Fibroblast of lung (primary cell): ENCODE results near the gene KLHL29. TPM values are rescaled to one million over a fixed set of nuclear protein-coding genes. Genes with fewer than 3 reads are reported as not detected.

Source experiments
- DNase-seq, 2 donors: peaks; one replicate each; pipeline versions ENCODE4 v3.0.0 to v3.0.0-alpha.2; 2010; ENCODE audit warnings: low read depth in 2 of 2
- H2AFZ ChIP-seq: 2 replicates; pipeline ENCODE4 v1.5.1; 2012; ENCODE audit warnings: low read length, control low read depth, inconsistent platforms
- H3K27ac ChIP-seq: 2 replicates; pipeline ENCODE4 v1.5.1; 2011; ENCODE audit warnings: low read length, control low read depth; ENCODE audit not compliant: insufficient read depth
- H3K27me3 ChIP-seq: 2 replicates; pipeline ENCODE4 v1.5.1; 2011; ENCODE audit warnings: mild to moderate bottlenecking, low read length; ENCODE audit not compliant: control insufficient read depth, insufficient read depth
- H3K36me3 ChIP-seq: 2 replicates; pipeline ENCODE4 v1.5.1; 2011; ENCODE audit warnings: low read length; ENCODE audit not compliant: control insufficient read depth, insufficient read depth
- H3K4me1 ChIP-seq: 2 replicates; pipeline ENCODE4 v1.5.1; 2011; ENCODE audit warnings: low read length; ENCODE audit not compliant: control insufficient read depth, insufficient read depth; ENCODE audit errors: extremely low read depth
- H3K4me2 ChIP-seq: 2 replicates; pipeline ENCODE4 v1.5.1; 2011; ENCODE audit warnings: low read length, control low read depth; ENCODE audit not compliant: insufficient read depth; ENCODE audit errors: extremely low read depth
- H3K4me3 ChIP-seq, 4 experiments: fragments of 200-600 bp in 1 of 4; sonication (generic) in 1 of 4; replicated peaks in 1 of 4; 2 replicates each; pipeline ENCODE4 v1.5.1; 2011 to 2016; ENCODE audit warnings: low read length in 4 of 4, low read depth in 3 of 4, mild to moderate bottlenecking in 3 of 4, control low read depth in 2 of 4, inconsistent platforms in 1 of 4, mixed read lengths in 1 of 4; ENCODE audit not compliant: insufficient read depth in 1 of 4; ENCODE audit errors: control extremely low read depth in 1 of 4
- H3K79me2 ChIP-seq: 2 replicates; pipeline ENCODE4 v1.5.1; 2012; ENCODE audit warnings: mild to moderate bottlenecking, low read length, inconsistent platforms; ENCODE audit not compliant: control insufficient read depth, insufficient read depth
- H3K9ac ChIP-seq: 2 replicates; pipeline ENCODE4 v1.5.1; 2011; ENCODE audit warnings: mild to moderate bottlenecking, low read length, control low read depth; ENCODE audit not compliant: insufficient read depth
- H3K9me3 ChIP-seq: 2 replicates; pipeline ENCODE4 v1.5.1; 2012; ENCODE audit warnings: low read depth, low read length; ENCODE audit not compliant: control insufficient read depth, insufficient read depth
- H4K20me1 ChIP-seq: 2 replicates; pipeline ENCODE4 v1.5.1; 2011; ENCODE audit warnings: low read length; ENCODE audit not compliant: control insufficient read depth, insufficient read depth; ENCODE audit errors: extremely low read depth
- EZH2 ChIP-seq: IDR thresholded peaks from 2 replicates; pipeline ENCODE4 v1.5.1; 2012; ENCODE audit warnings: low read length, control low read depth, mild to moderate bottlenecking; ENCODE audit errors: missing control alignments
- polyA plus RNA-seq, 2 donors: library from polyadenylated mRNA; depleted of rRNA in 1 of 2; stranded (reverse) in 1 of 2; unstranded in 1 of 2; fragments of >200 nt; gene quantifications; 2 replicates each; pipeline ENCODE4 v1.2.1, GENCODE V29; 2011 to 2012; ENCODE audit warnings: missing spikeins in 1 of 2
- total RNA-seq: library from RNA; depleted of rRNA; stranded (reverse); fragments of >200 nt; gene quantifications from 2 replicates; pipeline ENCODE4 v1.2.1, GENCODE V29; 2014
- TF ChIP-seq, protein P1 (sequence below), 2 donors: IDR thresholded peaks in 1 of 2; conservative IDR thresholded peaks in 1 of 2; 1 replicate in 1 of 2; 2 replicates in 1 of 2; pipeline ENCODE4 v1.5.1; 2011 to 2012; ENCODE audit warnings: low read length in 2 of 2, control low read depth in 1 of 2, inconsistent platforms in 1 of 2, low read depth in 1 of 2, mild to moderate bottlenecking in 1 of 2

Gene KLHL29
- total and polyA plus RNA-seq, 2 donors (not counting 1 experiment from before 2014, with no cell fraction given), result 7.1 to 7.9 TPM

DNA sequence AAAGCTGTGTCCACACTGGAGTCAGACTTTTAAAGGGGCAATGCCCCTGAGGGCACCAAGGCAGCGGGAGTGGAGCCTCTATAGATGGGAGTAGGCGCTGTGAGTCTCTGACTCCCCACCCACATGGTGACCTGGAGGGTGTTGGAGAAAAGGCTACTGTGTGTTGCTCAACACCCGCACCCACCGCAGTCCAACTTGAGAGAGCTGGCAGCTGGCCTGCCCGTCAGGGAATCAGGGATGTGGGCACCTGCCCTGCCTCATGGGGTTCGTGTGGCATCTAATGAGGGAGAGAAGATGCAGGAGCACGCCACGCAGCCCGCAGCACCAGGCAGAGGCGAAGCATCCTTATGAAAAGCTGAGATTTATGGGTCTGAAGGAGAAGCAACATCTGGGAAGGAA is 84.2 kb downstream of the KLHL29 start:
- Histone ChIP-seq H3K9me3 (no peaks in the 10 kb centered on the region), H4K20me1 (no peaks in the 10 kb centered on the region), H3K36me3 (no peaks in the 10 kb centered on the region)

DNA sequence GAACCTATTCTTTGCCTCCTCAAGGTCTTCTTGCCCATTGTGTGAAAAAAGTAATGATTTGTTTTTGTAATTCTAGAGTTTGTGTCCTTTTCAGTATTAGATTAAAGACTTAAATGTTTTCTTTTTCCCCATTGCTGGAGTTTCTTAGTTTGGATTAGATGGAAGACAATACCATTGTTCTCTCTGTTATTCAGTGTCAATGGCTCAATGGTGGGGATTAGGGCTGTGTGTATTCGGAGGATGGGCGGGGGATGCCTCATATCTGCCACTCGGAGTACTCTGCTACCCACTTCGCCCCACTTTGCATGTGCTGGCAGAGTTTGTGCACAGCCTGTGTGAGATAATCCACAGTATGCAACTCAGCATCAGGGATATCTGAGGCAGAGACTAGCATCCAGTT is 90.1 kb downstream of the KLHL29 start:
- Histone ChIP-seq H2AFZ (no peak overlapping the region), H3K27me3 (no peaks in the 10 kb centered on the region), H3K4me3 (no peak overlapping the region), H3K4me1 (no peaks in the 10 kb centered on the region), H3K4me2 (no peak overlapping the region), H3K36me3 (no peaks in the 10 kb centered on the region), H3K9me3 (no peaks in the 10 kb centered on the region), H3K79me2 (no peaks in the 10 kb centered on the region), H3K9ac (no peak overlapping the region), H3K27ac (no peak overlapping the region), H4K20me1 (no peaks in the 10 kb centered on the region)
- no peak for DNase-seq
- TF ChIP-seq, protein P1, sequence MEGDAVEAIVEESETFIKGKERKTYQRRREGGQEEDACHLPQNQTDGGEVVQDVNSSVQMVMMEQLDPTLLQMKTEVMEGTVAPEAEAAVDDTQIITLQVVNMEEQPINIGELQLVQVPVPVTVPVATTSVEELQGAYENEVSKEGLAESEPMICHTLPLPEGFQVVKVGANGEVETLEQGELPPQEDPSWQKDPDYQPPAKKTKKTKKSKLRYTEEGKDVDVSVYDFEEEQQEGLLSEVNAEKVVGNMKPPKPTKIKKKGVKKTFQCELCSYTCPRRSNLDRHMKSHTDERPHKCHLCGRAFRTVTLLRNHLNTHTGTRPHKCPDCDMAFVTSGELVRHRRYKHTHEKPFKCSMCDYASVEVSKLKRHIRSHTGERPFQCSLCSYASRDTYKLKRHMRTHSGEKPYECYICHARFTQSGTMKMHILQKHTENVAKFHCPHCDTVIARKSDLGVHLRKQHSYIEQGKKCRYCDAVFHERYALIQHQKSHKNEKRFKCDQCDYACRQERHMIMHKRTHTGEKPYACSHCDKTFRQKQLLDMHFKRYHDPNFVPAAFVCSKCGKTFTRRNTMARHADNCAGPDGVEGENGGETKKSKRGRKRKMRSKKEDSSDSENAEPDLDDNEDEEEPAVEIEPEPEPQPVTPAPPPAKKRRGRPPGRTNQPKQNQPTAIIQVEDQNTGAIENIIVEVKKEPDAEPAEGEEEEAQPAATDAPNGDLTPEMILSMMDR (conservative IDR thresholded peaks at IDR 0.05 in 1 of 2, IDR thresholded peaks at IDR 0.05 in 1 of 2; ENCODE audit: low read depth in 1 of 2, low read length in 2 of 2), result no peak

More for the DNA sequence above, 84.2 kb downstream of the KLHL29 start:
- Histone ChIP-seq H2AFZ (no peak overlapping the region), H3K4me2 (no peak overlapping the region), H3K9ac (no peak overlapping the region), H3K4me3 (no peak overlapping the region), H3K4me1 (no peaks in the 10 kb centered on the region), H3K79me2 (no peaks in the 10 kb centered on the region), H3K27ac (no peak overlapping the region), H3K27me3 (no peaks in the 10 kb centered on the region)
- TF ChIP-seq, protein P1 (conservative IDR thresholded peaks at IDR 0.05 in 1 of 2, IDR thresholded peaks at IDR 0.05 in 1 of 2; ENCODE audit: low read depth in 1 of 2, low read length in 2 of 2), result no peak
- DNase-seq, result no peak

DNA sequence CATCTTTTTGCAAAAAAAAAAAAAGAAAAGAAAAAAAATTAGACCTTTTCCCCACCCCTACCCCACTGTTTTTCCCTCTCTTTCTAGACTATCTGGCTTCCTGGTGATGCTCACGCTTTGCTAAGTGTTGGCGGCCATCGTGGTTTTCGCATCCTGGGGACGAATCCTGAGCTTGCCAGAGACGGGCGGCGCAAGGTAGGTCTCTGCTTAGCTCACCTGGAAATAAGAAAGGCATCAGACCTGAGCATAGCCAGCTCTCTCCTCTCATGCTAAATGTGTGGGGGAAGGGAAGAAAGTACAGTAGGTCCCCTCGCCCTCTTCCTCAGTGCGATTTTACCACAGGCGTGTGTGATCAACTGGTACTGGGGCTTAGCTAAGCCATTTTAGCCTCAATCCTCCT is 90.5 kb downstream of the KLHL29 start:
- no peak overlapping the region for H3K27ac ChIP-seq
- no peak for TF ChIP-seq EZH2
- TF ChIP-seq, protein P1 (conservative IDR thresholded peaks at IDR 0.05 in 1 of 2, IDR thresholded peaks at IDR 0.05 in 1 of 2; ENCODE audit: low read depth in 1 of 2, low read length in 2 of 2), result no peak
- DNase-seq, result no peak
- H3K9ac ChIP-seq, result no peak overlapping the region
- peaks cover 1% of the 10 kb centered on the region for H3K4me1 ChIP-seq
- H3K4me2 ChIP-seq, result no peak overlapping the region
- no peaks in the 10 kb centered on the region for H3K79me2 ChIP-seq
- H3K27me3 ChIP-seq, result no peaks in the 10 kb centered on the region
- H3K36me3 ChIP-seq, result no peaks in the 10 kb centered on the region
- no peak overlapping the region for H3K4me3 ChIP-seq
- no peaks in the 10 kb centered on the region for H4K20me1 ChIP-seq
- no peaks in the 10 kb centered on the region for H3K9me3 ChIP-seq
- H2AFZ ChIP-seq, result no peak overlapping the region
